Activated naive CD4-positive, alpha-beta T cell treated with anti-CD3 and anti-CD28 coated beads, Interleukin-2, amount 50 U/mL, for 16 hours (primary cell): ENCODE measurements around the gene ARVCF.
"Not testable (repeated sequence)": the region's sequence is repeated elsewhere in the genome, so short reads cannot be mapped to it uniquely, and the experiment has no call there.

Experiments
- DNase-seq: peaks from one replicate; pipeline ENCODE4 v3.0.0-alpha.2; 2020

ARVCF gene

GRCh38 chr22:19958083-19959042 is 58.3 kb downstream of the ARVCF start:
- no peak for DNase-seq

DNA sequence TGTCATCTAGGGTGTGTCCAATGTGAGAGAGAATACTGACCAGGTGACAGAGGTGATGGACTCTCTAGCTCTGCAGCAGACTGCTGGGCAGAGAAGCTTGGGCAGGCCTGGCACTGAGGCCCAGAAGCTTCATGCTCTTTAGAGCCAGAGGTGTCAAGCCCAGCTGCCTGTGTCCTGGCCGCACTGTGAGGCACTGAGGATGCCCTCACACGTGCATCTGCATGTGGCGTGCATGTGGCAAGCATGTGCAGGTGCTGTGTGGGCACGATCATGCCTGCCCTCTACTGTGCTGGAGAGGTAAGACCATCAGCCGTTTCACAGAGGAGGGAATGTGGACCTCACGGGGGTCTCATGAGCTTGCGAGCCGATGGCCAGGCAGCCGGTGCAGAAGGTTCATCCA is 59.2 kb downstream of the ARVCF start:
- no peak for DNase-seq

GRCh38 chr22:19955241-19956128 is 61.1 kb downstream of the ARVCF start:
- no peak for DNase-seq

GRCh38 chr22:19951346-19951745 is 65.3 kb downstream of the ARVCF start:
- DNase-seq = no peak

DNA sequence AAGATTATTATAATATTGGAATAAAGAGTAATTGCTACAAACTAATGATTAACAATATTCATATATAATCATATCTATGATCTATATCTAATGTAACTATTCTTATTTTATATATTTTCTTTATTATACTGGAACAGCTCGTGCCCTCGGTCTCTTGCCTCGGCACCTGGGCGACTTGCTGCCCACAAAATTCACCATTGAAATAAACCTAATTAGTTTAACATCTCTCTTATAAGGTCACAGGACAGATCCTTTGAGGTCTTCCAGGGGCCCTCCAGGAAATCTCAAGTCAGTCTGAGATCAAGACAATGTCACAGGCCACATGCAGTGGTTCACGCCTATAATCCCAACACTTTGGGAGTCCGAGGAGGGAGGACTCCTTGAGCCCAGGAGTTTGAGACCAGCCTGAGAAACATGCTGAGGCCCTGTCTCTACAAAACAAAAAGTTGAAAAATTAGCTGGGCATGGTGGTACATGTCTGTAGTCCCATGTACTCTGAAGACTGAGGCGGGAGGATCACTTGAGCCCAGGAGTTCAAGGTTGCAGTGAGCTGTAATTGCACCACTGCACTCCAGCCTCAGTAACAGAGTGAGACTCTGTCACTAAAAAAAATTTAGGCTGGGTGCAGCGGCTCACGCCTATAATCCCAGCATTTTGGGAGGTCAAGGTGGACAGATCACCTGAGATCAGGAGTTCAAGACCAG is 68.4 kb downstream of the ARVCF start:
- no peak for DNase-seq

DNA sequence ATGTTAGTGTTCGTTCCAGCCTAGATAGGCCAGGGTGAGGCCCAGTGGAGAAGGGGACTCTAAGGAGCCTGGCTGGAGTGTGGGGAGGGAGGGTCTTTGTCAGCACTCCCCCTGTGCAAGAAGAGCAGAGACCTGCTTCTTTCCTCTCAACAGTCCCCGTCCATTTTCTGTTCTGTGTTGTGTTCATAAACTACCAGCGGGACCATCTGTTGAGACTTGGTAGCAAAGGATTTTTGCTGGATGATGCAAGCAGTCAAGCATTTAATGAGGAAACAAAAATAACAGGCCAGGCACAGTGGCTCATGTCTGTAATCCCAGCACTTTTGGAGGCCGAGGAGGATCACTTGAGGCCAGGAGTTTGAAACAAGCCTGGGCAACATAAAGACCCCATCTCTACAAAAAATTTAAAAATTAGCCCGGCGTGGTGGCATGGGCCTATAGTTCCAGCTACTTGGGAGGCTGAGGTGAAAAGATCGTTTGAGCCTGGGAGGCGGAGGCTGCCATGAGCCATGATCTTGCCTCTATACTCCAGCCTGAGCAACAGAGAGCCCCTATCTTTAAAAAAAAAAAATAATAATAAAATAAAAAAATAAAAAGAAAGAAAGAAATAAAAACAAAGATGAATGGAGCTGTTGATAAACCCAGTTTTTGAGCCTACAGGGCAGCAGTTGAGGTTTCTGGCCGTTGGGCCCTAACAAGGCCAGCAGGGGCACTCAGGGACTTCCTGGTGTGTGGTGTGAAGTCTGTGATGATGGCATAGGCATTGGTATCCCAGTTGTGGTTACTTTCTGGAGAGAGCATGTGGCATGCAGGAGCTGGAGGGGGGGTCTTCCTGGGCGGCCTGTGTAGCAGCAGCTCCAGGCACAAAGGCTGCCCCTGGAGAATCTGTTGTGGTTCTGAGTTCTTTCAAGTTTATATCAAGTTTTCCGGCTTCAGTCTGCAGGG is 73.3 kb downstream of the ARVCF start:
- no peak for DNase-seq

DNA sequence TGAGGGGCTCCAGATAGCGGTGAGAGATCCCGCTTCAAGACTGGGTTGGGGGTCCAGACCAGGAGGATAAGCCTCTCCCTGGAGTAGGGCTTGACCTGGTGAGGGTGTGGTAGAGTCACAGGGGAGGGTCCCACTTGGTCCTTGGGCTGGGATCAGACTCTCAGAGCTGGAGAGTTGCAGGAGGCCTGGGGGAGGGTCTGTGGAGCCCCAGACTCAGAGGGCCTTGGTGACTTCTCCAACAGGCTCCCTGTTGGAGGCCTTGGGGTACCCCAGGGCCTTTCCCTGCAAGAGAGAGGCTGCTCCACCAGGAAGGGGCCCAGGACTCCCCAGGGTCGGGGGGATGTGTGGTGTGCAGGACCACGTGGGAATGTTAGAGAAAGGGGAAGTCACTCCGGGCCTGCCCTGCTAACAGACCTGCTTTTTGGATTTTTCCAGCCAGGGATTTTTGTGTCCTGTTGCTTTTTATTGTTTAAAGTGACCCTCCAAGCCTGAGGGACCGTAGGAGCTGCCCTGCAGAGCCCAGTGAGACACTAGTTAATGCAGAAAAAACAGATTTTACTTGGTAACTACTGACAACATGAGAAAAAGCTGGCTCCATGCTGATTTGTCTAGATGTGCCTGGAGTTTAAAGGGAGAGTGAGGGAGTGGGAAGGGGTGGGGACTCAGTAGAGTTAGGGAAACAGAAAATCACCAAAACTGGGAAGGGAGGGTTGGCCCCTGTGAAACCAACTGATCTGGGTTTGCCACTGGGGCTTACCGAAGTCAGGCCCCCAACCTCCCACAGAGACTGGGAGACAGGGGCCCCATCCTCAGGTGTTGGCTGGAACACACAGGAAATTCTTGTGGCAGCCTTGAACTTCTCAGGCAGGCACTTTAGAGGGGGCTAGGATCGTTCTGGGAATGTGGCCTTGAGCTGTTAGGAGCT is 74.2 kb downstream of the ARVCF start:
- DNase-seq = no peak

- DNase-seq = peak; percentile 74
Observed at GRCh38 chr22:19941365-19942082, 75.1 kb downstream of the ARVCF start, which contains the start of the genes COMT and TXNRD2. Gene COMT, plus strand, starts transcription at chr22:19941772. Its CDS starts 20,755 bp downstream, at chr22:19962527. Gene TXNRD2, minus strand, starts transcription at chr22:19941818. Its CDS starts 15 bp downstream, at chr22:19941803.

DNA sequence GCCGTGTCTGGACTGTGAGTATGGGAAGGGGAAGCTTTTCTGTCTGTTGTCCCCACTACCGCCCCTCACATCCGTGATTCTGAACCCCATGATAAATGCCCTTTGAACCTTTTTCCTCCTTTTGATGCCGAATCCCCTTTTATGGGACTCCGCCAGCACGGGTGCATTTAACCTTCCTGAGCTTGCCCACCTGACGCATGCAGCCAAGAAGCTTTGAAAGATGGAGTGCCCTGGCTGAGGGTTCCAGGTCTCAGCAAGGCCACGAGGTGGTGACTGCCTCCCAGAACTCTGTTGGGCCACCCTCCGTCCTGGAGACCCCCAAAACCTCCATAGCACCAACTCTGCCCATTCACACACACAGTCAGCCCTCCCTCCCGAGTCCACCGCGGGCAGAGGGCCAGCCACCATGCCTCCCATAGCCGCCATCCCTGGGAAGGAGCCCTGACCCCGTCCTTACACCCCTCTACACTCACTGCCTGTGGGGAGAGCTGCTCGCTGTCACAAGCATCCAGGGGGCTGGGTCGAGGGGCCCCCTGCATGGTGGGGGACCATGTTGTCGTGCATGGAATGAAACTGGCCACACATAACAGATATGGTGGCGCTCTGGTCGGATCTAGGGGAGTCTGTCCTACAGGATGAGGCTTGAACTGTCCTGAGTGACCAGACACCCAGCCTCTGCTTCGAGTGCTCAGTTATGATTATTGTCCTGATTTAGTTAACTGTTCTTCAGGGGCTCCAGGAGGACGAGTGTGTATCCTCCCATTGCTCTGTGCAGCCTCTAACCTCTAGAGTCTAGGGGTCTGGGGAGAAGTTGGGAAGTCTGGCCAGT is 75.9 kb downstream of the ARVCF start:
- DNase-seq = no peak

DNA sequence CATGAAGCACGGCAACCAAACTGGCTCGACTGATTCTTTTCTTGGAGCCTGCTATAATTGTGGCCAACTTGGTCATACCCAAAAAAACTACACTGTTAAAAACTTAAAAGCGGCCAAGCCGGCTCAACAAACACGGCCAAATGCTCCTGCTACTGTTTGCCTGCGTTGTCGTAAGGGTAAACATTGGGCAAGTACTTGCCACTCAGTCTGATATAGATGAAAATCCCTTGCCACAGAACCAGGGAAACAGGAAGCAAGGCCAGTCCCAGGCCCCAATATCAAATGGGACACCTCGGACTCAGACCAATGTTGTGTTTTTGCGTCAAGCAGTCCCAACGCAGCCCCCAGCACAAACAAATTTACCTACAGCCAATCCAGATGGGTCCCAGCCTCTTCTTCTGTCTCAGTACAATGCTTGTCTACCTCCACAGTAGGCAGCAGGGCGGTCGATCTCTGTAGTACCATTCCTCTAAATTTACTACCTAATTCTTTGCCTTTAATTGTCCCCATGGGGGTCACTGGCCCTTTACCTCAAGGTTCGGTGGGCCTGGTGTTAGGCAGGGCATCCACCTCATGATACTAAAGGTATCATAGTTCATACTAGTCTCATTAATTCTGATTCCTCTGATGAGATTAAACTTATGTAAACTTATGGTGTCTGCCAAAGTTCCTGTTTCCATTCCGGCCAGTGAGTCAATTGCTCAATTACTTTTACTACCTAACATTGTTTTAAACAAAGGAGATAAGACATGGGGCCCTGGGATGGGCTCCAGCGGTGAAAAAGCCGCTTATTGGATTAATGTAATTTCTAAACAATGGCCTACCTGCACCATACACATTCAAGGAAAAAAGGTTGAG is 78.8 kb downstream of the ARVCF start:
- DNase-seq = no peak

- no peak for DNase-seq
Observed at GRCh38 chr22:19936513-19936912, 80.1 kb downstream of the ARVCF start.

GRCh38 chr22:19935123-19935718 is 81.4 kb downstream of the ARVCF start:
- DNase-seq = not testable (repeated sequence)

DNA sequence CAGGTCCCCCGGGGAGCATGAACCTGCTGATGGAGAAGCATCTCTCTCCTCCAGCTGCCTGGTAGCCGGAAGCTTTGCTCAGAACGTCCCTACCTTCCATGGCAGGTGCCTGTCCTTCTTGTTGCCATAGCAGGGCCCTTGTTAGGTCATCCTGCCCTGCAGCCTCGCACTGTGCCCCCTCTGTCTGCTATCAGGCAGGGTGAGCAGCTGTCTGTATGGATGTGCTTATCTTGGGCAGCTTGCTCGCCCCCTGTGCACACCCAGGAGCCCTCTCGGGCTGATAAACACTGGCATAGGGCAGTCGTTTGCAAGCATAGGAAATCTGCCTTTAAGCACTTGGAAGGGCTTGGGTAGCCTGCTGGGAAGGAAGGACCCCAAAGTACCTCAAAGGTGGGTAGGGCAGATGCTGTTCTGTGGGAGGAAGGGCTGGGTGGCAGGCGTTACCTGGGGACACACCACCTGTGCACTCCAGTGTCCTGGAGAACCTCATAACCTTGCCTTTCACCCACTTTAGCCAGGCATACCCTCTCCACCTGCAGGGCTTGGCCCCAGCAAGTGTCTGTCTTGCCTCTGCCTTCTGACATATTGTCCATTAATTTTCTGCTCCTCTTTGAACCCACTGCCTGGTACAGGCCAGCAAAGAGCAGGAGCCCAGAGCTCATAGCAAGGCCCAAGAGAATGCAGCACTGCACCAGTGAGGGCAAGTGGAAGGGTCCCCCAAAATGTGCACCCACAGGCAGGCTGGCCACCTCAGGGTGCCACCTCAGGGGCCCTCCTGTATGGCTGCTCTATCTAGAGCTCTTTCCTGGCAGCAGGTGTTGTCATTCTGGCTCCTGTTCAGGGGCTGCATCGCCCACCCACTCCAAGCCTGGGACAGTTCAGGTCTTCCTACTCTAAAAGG is 83.0 kb downstream of the ARVCF start:
- DNase-seq = no peak

DNA sequence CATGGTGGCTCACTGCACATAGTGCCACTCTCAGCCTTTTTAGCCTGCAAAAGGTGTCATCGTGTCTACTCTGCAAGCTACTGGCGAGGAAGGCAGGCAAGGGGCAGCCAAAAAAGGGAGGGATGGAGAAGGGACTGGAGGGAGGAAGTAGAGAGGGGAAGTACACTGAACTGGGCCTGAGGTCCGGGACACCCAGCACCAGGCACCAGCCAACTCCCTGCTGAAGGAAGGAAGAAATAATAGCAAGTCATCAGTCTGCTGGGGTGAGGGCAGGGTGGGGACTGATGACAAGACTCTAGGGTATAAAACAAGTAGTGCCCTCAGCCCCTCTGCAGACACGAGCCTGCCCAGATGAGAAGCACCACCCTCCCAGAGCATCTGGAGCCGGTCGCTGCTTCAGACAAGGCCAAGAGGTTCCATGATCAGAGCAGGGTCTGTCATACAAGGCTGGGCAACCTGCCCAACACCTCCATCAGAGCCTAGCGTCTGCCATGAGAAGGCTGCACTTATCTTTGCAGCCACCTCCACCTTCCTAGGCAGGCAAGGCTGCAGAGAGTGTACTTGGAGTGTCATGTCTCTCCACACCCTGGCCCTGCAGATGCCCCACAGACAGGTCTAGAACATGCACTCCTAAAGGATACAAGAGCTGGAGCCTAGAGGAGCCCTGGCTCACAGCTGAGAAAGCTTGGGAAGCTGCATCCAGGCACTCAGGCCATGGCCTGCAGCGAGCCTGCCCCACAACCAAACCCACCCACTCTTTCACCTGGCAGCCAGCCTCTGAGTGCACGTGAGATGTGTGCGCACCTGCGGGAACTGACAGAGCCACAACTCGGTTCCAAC is 84.0 kb downstream of the ARVCF start:
- no peak for DNase-seq

GRCh38 chr22:19931514-19931913 is 85.1 kb downstream of the ARVCF start:
- no peak for DNase-seq
